Motor neuron (in vitro differentiated cells): ENCODE data around the gene PSAP. TPM values are rescaled to one million over a fixed set of nuclear protein-coding genes. Genes with fewer than 3 reads are reported as not detected.
A peak's percentile ranks its signal among the peaks of the same experiment; 100 is the strongest.

ENCODE experiments used
- ATAC-seq, 8 experiments: fragments of 200-7000 bp; cut with Tn5 transposase; replicated peaks in 6 of 8; 2 replicates each; pipeline ENCODE4 v1.8.0; 2021; ENCODE audit warnings: mild to moderate bottlenecking in 8 of 8, moderate library complexity in 8 of 8
- H3K27ac ChIP-seq, 2 donors: fragments of 250-450 bp; sonication (Bioruptor Pico); 2 replicates each; pipeline ENCODE4 v1.9.0; 2021; ENCODE audit warnings: antibody characterized with exemption in 2 of 2, mild to moderate bottlenecking in 2 of 2, moderate library complexity in 1 of 2
- H3K4me1 ChIP-seq, 2 donors: fragments of 250-450 bp; sonication (Bioruptor Pico); replicated peaks in 1 of 2; 2 replicates each; pipeline ENCODE4 v1.6.1; 2021; ENCODE audit warnings: antibody characterized with exemption in 2 of 2, mild to moderate bottlenecking in 2 of 2, moderate library complexity in 1 of 2
- H3K4me3 ChIP-seq, 5 donors: fragments of 250-450 bp; sonication (Bioruptor Pico); 2 replicates each; pipeline ENCODE4 v1.9.0; 2021; ENCODE audit warnings: antibody characterized with exemption in 5 of 5, mild to moderate bottlenecking in 5 of 5, moderate library complexity in 4 of 5
- WGBS, 10 experiments: fragments of 450-650 bp; shearing (Covaris generic); methylation state at CpG; one replicate each; pipeline ENCODE4 v1.0.0; 2022; 5-methylcytosine and 5-hydroxymethylcytosine counted together
- in situ Hi-C, 9 experiments: fragments of 400-800 bp; cut with MboI; loops; one replicate each; pipeline ENCODE4 v1.15.0; 2021; ENCODE audit warnings: low sequenced_read_pairs in 9 of 9, low pct_unique_long_range_greater_than_20kb in 2 of 9; ENCODE audit not compliant: unreplicated experiment in 9 of 9
- total RNA-seq, 8 experiments: library from RNA; unstranded; fragments of 300-600 nt; gene quantifications; 2 replicates each; pipeline versions ENCODE4 v1.2.3 to v1.2.4, GENCODE V29; 2022

The PSAP gene
- total RNA-seq, 8 experiments from 2014 or later = 419 to 3,584 (median 668) TPM

GRCh38 chr10:71766717-71767419, 84.2 kb downstream of the PSAP start:
- in situ Hi-C loops = no loop called here
- WGBS, 10 experiments = 0 to 84% (median 52%) methylated on average over 1 to 6 of the region's 10 CpGs; no CpG with 5 or more reads in 3 of the 10 experiments
- Histone ChIP-seq H3K27ac (no peak overlapping the region), H3K4me3 (no peak overlapping the region), H3K4me1 (peaks cover 8 to 14% of the 10 kb centered on the region in 2 donors)
- peak in 7 of 8 experiments; percentile 32 to 77 (median 69) for ATAC-seq

Other genes starting within 250 kb of the PSAP start
- gene C10orf105, start 131.5 kb downstream of the PSAP start, total RNA-seq = 10 to 100 TPM in 1 of 8 experiments, 1 to 10 TPM in 3, under 1 TPM in 4; 0.08 to 11.5 (median 1.2) TPM
- 10 to 100 TPM in 1 of 8 experiments, 1 to 10 TPM in 3, under 1 TPM in 4; 0.05 to 35.2 (median 2.2) TPM for gene VSIR, start 77.7 kb downstream of the PSAP start, total RNA-seq
- gene CHST3, start 113.1 kb upstream of the PSAP start, total RNA-seq = 10 to 100 TPM in 4 of 8 experiments, 1 to 10 TPM in 4; 1.5 to 61.7 (median 10.2) TPM
- 10 to 100 TPM in 5 of 8 experiments, 1 to 10 TPM in 1, under 1 TPM in 2; 0.58 to 93.2 (median 23.3) TPM for gene SPOCK2, start 237.3 kb upstream of the PSAP start, total RNA-seq